Measurements from ENCODE around the gene FANCE.

Gene FANCE

GRCh38 chr6:35484921-35485392 lies 32.8 kb downstream of the FANCE start:
- no peak for DNase-seq (ENCODE audit: low spot score)

DNA sequence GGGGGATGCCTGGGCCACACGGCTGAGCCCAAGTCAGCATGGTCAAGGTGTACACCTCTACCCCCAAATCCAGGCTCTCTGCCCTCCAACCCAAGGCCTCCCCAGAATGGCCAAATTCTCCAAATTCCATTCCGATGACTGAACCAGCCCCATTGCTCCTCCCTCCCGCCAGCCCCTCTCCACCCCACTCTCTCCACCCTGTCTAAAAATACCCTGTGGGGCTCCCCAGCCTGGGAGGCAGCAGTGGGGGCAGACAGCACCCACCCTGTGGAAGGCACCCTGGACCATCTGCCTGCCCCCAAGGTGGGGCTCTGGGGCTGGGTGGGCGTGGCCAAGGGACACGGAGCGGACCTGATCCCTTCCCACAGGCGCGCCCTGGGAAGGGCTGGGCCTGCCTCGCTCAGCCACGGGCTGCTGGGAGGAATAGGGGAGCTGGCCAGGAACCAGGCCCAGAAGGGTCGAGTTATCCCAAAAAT lies 33.3 kb downstream of the FANCE start:
- DNase-seq (ENCODE audit: low spot score) = no peak

DNA sequence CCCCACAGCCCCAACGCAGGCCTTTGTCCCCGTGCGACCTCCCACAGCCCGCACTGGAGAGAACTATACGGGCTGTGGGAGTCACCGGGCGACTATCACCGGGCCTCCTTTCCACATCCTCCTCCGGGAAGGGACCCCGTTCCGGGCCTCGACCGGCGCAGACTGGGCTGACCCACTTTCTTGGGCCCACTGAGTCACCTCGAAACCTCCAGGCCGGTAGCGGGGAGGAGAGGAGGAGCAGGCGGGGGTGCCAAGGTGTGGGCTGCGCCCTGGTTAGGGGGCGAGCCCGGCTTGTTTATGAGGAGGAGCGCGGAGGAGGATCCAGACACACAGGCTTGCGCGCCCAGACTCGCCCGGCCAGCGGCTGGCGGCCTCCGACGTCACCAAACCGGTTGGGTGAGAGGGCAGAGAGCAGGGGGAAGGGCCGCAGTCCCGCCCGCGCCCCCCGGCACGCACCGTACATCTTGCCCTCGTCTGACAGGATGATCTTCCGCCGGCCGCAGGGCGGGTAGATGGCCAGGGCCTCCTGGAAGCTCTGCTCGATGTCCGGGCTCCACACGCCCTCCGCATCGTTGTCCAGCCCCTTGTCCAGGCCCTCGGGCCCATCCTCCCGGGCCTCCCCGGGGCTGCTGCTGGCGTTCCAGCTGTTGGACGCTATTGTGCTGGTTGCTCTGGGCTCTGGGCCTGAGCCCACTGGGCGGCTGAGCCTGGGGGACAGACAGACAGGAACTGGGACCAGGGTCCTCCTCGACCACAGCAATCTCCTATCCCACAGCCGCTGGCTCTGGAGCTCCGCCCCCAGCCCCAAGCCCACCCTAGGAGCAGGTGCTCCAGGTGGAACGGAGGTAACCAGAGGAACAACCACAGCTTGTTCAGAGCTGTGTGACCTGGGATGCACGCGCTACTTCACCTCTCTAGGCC lies 34.1 kb downstream of the FANCE start:
- no peak for DNase-seq (ENCODE audit: low spot score)

DNA sequence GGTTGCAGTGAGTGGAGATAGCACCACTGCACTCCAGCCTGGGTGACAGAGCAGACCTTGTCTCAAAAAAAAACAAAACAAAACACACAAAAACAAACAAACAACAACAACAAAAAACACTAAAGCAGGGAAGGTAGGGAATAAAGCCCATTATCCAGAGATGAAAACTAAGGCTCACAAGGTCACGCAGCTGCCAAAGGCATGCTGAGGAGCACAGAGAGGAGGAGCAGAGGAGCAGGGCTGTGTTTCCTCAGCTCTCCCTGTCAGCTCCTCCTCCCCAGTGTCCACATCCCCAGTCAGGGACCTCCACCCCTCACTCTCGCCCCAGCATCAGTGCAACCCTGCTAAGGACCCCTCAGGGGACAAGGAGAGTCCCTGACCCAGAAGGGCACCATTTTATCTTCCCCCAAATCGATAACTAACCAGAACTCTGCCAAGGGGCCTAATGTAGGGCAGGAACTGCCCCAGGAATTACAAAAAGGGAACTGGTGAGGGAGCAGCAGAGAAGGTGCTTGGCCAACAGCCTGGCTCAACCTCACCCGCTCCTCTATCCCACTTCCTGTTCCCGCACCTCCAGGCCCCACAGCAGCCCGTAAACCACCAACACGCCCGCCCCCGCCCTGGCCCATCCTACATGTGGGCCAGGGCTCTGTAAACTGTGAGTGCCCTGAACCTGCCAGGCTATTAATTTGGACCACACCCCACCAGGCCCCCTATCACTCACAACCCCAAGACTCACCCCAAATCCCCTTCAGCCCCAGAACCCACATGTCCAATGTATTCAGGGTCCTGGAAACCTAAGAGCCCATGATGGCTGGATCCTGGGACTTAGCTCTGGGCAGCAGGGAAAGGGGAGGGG lies 35.7 kb downstream of the FANCE start:
- DNase-seq (ENCODE audit: low spot score) = no peak

GRCh38 chr6:35488517-35488862 lies 36.4 kb downstream of the FANCE start:
- no peak for DNase-seq (ENCODE audit: low spot score)

DNA sequence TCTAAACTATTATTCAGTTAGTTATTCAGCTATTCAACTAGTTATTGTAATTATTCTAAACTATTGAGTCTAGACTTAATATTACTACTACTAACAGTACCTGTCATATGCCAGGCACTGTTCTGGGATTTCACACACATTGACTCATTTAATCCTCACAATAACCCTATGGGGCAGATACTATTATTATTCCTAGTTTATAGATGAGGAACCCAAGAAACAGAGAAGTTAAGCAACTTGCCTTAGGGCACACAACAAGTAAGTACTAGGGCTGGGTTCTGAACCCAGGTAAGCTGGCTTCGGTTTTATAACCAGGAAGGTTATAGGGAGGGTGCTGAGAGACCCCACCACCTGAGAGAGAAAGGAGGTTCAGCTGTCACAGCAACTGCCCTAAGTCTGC lies 36.9 kb downstream of the FANCE start:
- DNase-seq (ENCODE audit: low spot score) = no peak

GRCh38 chr6:35489995-35490791 lies 38.1 kb downstream of the FANCE start:
- DNase-seq (ENCODE audit: low spot score) = no peak

GRCh38 chr6:35490821-35491557 lies 38.9 kb downstream of the FANCE start:
- no peak for DNase-seq (ENCODE audit: low spot score)

GRCh38 chr6:35491558-35492257 lies 39.6 kb downstream of the FANCE start:
- no peak for DNase-seq (ENCODE audit: low spot score)

- DNase-seq (ENCODE audit: low spot score) = no peak
Observed at GRCh38 chr6:35492258-35492973, 40.3 kb downstream of the FANCE start.

DNA sequence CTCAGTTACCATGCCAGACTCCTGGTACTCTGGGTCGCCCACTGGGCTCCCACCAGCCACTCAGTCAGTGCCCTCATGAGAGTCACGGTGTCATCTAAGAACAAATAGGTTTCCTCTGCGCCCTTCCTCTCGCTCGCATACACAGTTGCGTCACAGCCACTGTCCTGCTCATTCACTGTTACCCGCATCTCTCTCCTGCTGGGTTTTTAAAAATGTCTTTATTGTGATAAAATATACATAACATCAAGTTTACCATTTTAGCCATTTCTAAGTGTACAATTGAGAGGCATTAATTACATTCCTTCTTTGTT lies 40.8 kb downstream of the FANCE start:
- DNase-seq (ENCODE audit: low spot score) = no peak

GRCh38 chr6:35493307-35493983 lies 41.3 kb downstream of the FANCE start:
- no peak for DNase-seq (ENCODE audit: low spot score)

- DNase-seq (ENCODE audit: low spot score) = no peak
Observed at GRCh38 chr6:35494161-35494563, 42.0 kb downstream of the FANCE start.

DNA sequence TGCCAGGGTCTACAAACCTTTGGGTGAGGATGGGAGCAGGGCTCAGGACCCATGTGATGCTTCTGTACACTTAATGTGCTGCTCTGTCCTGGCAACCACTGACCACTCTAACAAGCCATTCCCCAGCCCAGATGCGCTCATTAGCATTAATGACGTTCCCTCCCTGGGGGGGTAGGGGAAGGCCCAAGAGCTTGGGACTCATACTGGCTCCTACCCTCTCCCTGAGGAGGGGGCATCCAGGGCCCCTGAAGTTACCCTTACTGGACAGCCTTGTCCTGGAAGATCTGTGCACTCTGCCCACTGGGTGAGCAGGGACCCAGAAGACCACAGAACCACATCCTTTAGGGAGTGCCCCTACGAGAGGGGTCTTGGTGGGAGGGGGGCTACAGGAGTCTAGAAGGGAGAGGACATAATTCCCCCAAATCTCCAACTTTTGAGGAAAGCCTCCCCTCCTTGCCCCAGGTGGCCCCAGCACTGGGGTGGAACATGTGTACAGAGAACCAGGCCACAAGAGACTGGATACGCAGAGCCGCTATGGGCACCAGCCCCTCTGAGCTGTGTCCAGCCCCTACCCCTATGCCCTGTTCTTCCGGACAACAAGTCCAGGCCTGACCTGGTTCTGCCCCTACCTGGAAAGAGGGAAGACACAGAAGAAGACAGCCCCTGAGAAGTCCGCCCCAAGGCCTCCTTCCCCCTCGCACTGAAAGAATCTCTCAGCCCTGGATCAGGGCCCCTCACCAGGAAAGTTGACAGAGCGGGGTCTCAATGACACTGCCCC lies 43.3 kb downstream of the FANCE start:
- DNase-seq (ENCODE audit: low spot score) = no peak

DNA sequence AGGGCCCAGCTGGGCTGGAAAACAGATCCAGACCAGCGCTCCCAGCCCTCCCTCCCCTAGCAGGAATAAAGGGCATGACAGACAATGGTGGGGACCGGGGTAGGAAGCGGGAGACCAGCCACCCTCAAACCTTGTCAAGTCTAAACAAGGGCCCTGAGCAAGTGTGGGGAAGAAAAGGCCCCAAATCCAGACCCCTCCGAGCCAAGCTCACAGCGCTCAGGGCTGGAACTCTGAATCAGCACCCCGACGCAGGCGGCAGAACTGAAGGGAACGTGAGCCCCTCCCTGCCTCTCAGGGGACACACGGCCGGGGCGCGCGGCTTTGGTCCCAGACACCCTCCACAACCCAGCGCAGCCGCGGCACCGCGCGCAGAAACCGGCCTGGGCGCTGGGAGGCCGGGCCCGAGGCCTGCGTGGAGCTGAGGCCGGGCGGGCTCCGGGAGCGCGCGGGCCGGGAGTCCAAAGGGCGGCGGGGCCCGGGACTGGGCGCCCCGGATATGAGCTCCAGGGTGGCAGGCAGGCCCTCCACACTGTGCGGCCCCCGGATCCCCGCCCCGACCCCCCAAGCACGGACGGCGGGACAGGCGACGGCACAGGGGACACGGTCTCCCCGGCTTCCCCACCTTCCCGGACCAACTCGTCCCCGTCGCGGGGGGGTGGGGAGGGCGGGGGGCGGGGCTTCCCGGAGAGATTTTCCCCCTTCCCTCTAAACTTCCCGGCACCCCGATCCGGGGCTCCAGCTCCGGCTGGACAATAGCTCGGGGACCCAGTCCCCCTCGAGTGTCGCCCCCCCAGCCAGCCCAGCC lies 44.1 kb downstream of the FANCE start:
- DNase-seq (ENCODE audit: low spot score) = peak; percentile 77

- peak; percentile 84 for DNase-seq (ENCODE audit: low spot score)
Observed at GRCh38 chr6:35496841-35497570, 44.9 kb downstream of the FANCE start, which contains the start of gene TEAD3. TSS of gene TEAD3 (minus strand) at chr6:35497079.
